Omental fat pad (tissue), 4 donors: ENCODE results near the gene GSDME. TPM values are rescaled to one million over a fixed set of nuclear protein-coding genes. Genes with fewer than 3 reads are reported as not detected.
A peak's percentile ranks its signal among the peaks of the same experiment; 100 is the strongest.

Experiments used
- ATAC-seq: fragments of 150-250 bp; one replicate; pipeline ENCODE4 v1.9.1; 2016; ENCODE audit warnings: mild to moderate bottlenecking, moderate library complexity; ENCODE audit not compliant: low FRiP score
- DNase-seq: peaks from one replicate; pipeline ENCODE4 v3.0.0-alpha.2; 2019; ENCODE audit warnings: low spot score
- total RNA-seq, 4 donors: library from RNA; depleted of rRNA; stranded (reverse); fragments of >200 nt; gene quantifications; one replicate each; pipeline ENCODE4 v1.1.0, GENCODE V29; 2016
- TF ChIP-seq, protein P1 (sequence below), 3 donors: fragments of 450-650 bp; IDR thresholded peaks; one replicate each; pipeline ENCODE4 v1.5.1; 2016 to 2017; ENCODE audit warnings: antibody characterized with exemption in 3 of 3, mild to moderate bottlenecking in 3 of 3, moderate library complexity in 2 of 3

GSDME gene
- total RNA-seq, 4 donors from 2014 or later, result 14.8 to 58.3 (median 30.7) TPM

DNA sequence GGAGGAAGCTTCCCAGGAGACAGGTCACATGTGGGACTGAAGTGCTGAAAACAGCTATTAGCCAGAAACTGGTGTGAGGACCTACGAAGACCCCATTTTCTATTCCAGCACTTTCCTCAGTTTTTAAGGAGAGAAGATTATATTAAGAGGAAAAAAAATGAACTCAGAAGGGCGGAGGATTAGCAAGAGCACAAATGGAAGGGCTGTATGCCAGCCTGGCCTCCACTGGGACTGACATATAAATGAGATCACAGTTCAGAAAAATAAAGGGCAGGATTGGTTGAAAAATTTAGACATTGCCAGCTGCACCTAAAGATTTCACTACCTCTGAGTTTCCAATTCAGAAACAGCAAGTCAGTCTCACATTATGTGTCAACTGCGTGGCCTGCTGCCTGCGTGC is 53.0 kb downstream of the GSDME start:
- ATAC-seq (no peak), DNase-seq (no peak)
- TF ChIP-seq, protein P1, sequence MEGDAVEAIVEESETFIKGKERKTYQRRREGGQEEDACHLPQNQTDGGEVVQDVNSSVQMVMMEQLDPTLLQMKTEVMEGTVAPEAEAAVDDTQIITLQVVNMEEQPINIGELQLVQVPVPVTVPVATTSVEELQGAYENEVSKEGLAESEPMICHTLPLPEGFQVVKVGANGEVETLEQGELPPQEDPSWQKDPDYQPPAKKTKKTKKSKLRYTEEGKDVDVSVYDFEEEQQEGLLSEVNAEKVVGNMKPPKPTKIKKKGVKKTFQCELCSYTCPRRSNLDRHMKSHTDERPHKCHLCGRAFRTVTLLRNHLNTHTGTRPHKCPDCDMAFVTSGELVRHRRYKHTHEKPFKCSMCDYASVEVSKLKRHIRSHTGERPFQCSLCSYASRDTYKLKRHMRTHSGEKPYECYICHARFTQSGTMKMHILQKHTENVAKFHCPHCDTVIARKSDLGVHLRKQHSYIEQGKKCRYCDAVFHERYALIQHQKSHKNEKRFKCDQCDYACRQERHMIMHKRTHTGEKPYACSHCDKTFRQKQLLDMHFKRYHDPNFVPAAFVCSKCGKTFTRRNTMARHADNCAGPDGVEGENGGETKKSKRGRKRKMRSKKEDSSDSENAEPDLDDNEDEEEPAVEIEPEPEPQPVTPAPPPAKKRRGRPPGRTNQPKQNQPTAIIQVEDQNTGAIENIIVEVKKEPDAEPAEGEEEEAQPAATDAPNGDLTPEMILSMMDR (IDR thresholded peaks at IDR 0.05), result no peak

DNA sequence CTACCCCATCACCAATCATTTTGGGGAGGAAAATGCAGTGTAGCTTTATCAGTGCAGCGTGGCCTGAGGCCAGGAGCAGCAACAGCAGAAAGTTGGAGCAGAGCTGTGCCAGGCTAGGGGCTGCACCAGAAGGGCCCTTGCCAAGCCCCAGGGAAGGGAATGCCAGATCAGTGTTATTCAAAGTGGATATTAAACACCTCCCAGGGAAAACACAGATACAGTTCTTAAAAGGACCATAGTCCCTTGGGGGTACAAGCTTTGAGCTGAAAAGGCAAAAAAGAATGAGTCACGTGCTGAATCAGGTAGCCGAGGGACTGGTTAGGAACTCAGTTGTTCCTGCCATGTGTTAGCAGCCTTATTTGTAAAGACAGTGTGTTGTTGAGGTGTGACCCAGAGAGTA is 54.0 kb downstream of the GSDME start:
- TF ChIP-seq, protein P1 (IDR thresholded peaks at IDR 0.05), result no peak
- no peak for DNase-seq
- peak; percentile 24 for ATAC-seq

DNA sequence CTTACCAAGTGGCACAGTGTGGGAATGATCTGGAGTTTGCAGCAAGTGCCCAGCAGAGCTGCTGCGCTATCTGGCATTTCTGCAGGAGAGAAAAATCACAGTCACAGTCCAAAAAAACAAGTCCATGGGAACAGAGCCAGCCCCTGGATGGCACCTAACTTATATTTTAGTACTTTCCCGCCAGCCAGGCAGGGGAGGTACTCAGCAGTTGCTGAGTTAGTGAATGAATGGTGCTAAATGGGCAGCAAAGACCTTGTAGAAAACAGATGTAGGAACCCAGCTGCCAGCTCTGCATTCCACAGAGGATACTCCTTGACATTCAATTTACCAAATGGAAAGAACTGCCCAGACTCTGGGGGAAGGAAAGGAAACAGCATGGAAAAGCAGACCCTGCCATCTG is 54.5 kb downstream of the GSDME start:
- DNase-seq, result no peak
- peak; percentile 21 for ATAC-seq
- TF ChIP-seq, protein P1 (IDR thresholded peaks at IDR 0.05), result no peak

DNA sequence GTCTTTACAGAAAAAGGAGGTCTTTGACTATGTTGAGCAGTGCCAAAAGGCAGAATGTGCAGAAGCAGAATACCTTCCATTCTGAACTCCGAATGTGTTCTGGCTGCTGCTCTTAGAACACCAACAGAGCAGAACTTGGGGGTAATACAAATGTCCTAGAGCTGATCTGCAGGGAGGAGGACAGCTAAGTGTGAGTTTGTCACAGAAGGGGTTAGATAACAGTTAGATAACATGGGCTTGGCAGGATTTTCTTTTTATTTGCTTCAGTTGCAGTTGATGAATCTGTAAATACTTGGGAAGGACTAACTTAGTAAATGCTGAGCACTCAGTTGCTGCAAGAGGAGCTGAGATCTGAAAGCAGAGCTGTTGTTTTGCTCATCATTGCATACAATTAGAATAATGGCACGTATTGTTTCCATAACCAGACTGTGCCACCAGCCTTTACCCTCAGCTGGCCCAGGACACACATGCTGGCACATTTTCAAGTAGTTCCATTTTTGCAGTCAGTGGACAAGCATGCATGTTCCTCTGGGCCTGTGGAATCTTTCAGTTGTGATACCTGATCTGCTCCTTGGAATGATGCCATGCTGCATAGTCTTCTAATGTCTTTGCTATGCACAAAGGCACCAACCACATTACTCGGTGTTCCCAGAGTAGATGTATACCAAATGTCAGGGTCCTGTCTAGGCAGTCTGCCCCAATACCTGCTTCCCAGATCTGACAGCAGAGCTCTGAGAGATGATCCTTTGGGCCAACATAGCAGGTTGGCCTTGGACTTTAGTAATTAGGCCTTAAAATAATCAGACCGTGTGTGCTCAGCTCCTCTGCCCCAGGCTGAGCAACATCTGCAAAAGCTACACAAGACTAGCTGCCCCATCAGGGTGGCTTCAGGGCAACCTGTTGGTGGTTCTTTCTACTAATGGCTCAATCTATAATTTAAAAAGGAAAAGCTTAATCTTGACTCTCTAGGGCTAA is 55.7 kb downstream of the GSDME start:
- TF ChIP-seq, protein P1 (IDR thresholded peaks at IDR 0.05), result no peak
- ATAC-seq (no peak), DNase-seq (no peak)

DNA sequence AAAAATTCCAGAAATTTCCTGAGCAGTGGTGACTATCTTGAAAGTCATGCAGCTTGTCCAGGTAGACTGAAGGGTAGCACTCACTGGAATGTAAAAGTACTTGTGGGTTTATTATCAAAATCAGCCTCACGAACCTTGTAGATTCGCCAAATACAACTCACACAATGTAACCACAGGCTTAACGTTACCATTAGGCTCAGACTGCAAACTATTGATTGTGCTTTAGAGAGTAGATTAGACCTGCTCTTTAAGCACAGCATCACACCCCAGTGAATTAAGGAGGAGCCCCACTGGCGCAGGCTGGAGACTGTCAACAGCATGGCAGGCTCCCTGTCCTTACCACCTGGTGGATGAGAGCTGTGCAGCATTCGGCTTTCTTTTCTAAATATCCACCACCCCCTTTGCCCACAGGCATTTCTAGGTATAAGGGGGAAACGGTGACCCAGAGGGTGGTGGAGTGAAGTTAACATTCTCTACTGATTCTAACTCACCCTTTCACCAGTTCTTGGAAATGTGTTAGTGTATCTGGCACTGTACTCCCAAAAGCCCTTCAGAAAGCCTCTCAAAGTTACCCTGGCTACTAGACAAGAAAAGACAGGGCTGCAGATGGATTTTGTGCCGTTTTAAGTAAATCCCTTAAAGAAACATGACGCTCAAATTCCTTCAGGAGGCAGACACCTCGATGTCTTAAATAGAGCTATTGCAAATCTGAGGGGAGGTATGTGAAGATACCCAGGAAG is 56.6 kb downstream of the GSDME start:
- TF ChIP-seq, protein P1 (IDR thresholded peaks at IDR 0.05), result no peak
- DNase-seq (no peak), ATAC-seq (no peak)

DNA sequence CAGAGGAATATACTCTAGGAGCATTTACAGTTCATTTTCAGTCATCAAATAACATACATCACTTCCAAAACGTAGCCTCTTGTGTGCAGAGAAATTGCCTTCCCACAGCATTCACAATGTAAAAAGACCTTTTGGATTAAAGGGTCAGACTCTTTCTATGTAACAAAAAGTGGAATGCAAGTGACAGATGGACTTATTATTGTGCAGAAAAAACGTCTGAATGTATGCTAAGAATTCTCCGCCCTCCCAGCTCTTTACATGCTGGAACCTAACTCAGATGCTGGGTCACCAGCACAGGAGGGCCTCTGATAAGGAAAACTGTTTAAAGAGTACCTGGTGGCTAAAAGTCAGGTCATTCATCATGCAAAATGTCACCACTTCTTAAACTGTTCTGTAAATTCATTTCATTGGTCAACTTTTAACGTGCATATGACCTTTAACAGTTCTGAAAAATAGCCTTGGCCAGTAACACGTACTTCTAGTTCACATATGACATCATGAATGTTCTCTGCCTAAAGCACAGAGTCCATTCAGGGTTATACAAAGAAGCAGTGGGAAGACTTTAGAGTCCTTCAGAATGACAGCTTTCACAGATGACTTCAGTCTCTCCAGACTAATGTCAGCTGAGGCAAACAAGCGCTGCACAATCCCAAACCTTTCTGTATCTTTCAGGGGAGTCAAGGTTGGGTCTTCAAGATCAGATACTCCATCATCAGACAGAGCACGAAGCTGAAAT is 58.6 kb downstream of the GSDME start:
- no peak for ATAC-seq
- DNase-seq, result no peak
- TF ChIP-seq, protein P1 (IDR thresholded peaks at IDR 0.05), result no peak
